Hepatocyte (in vitro differentiated cells): ENCODE data around the gene TYW3. TPM values are rescaled to one million over a fixed set of nuclear protein-coding genes. Genes with fewer than 3 reads are reported as not detected.
"Not testable (repeated sequence)": the region's sequence is repeated elsewhere in the genome, so short reads cannot be mapped to it uniquely, and the experiment has no call there.

ENCODE experiments used
- DNase-seq: peaks from one replicate; pipeline ENCODE4 v3.0.0-alpha.2; 2016; ENCODE audit warnings: low spot score
- H2AFZ ChIP-seq: fragments of 200-600 bp; sonication (generic); 2 replicates; pipeline ENCODE4 v1.6.0; 2016; ENCODE audit warnings: antibody characterized with exemption, mild to moderate bottlenecking
- H3K27ac ChIP-seq: fragments of 200-600 bp; sonication (generic); 2 replicates; pipeline ENCODE4 v1.5.1; 2016; ENCODE audit warnings: mild to moderate bottlenecking
- H3K27me3 ChIP-seq: fragments of 200-600 bp; sonication (generic); 2 replicates; pipeline ENCODE4 v1.6.1; 2016
- H3K36me3 ChIP-seq: fragments of 200-600 bp; sonication (generic); replicated peaks from 2 replicates; pipeline ENCODE4 v1.5.1; 2016; ENCODE audit warnings: low read depth; ENCODE audit not compliant: insufficient read depth
- H3K4me1 ChIP-seq: fragments of 200-600 bp; sonication (generic); 2 replicates; pipeline ENCODE4 v1.5.1; 2016; ENCODE audit warnings: mild to moderate bottlenecking, moderate library complexity; ENCODE audit not compliant: insufficient read depth
- H3K4me2 ChIP-seq: fragments of 200-600 bp; sonication (generic); 2 replicates; pipeline ENCODE4 v1.6.0; 2016
- H3K4me3 ChIP-seq: fragments of 200-600 bp; sonication (generic); 2 replicates; pipeline ENCODE4 v1.5.1; 2016; ENCODE audit warnings: mild to moderate bottlenecking
- H3K79me2 ChIP-seq: fragments of 200-600 bp; sonication (generic); 2 replicates; pipeline ENCODE4 v1.6.0; 2017; ENCODE audit warnings: mild to moderate bottlenecking
- H3K9me2 ChIP-seq: fragments of 200-600 bp; sonication (generic); replicated peaks from 2 replicates; pipeline ENCODE4 v1.6.0; 2017; ENCODE audit warnings: mild to moderate bottlenecking; ENCODE audit not compliant: insufficient read depth
- H3K9me3 ChIP-seq: fragments of 200-600 bp; sonication (generic); 2 replicates; pipeline ENCODE4 v1.5.1; 2016; ENCODE audit warnings: low read depth, mild to moderate bottlenecking
- H4K20me1 ChIP-seq: fragments of 200-600 bp; sonication (generic); 2 replicates; pipeline ENCODE4 v1.6.0; 2016; ENCODE audit warnings: mild to moderate bottlenecking; ENCODE audit not compliant: insufficient read depth, poor library complexity, severe bottlenecking
- CTCF ChIP-seq: fragments of 200-600 bp; sonication (generic); IDR thresholded peaks from 2 replicates; pipeline ENCODE4 v1.5.1; 2016; ENCODE audit warnings: antibody characterized with exemption, mild to moderate bottlenecking; ENCODE audit not compliant: poor library complexity
- EZH2 ChIP-seq: fragments of 200-600 bp; sonication (generic); IDR thresholded peaks from 2 replicates; pipeline ENCODE4 v1.6.1; 2016; ENCODE audit warnings: antibody characterized with exemption, mild to moderate bottlenecking, borderline replicate concordance
- EZH2phosphoT487 ChIP-seq: fragments of 200-600 bp; sonication (generic); IDR thresholded peaks from one replicate; pipeline ENCODE4 v1.6.1; 2018; ENCODE audit warnings: antibody characterized with exemption, mild to moderate bottlenecking, low read depth, moderate library complexity; ENCODE audit not compliant: unreplicated experiment, severe bottlenecking
- WGBS: methylation state at CpG from one replicate; pipeline ENCODE4 v1.1.6; 2016; ENCODE audit warnings: low lambda C conversion rate; ENCODE audit errors: missing lambda C conversion rate; 5-methylcytosine and 5-hydroxymethylcytosine counted together
- polyA plus RNA-seq: library from polyadenylated mRNA; unstranded; fragments of >200 nt; fragmentation: Nextera tagmentation; extraction: Ambion mirVana; gene quantifications from 2 replicates; pipeline ENCODE4 v1.2.1, GENCODE V29; 2016
- total RNA-seq: library from RNA; depleted of rRNA; stranded (reverse); fragments of >200 nt; gene quantifications from 2 replicates; pipeline ENCODE4 v1.2.3, GENCODE V29; 2014

Gene TYW3
- total and polyA plus RNA-seq, 2 experiments from 2014 or later: 0.33 to 0.42 TPM

GRCh38 chr1:74748960-74749359 lies 16.0 kb downstream of the TYW3 start:
- TF ChIP-seq CTCF (no peak), EZH2phosphoT487 (no peak), EZH2 (no peak)
- H3K27me3 ChIP-seq: no peaks in the 10 kb centered on the region
- H3K27ac ChIP-seq: peak overlapping the region; percentile 80
- no peak overlapping the region for H2AFZ ChIP-seq
- H3K4me1 ChIP-seq: no peaks in the 10 kb centered on the region
- H4K20me1 ChIP-seq: no peaks in the 10 kb centered on the region
- peak; percentile 74 for DNase-seq
- 81% methylated on average over 1 of the region's 1 CpG for WGBS
- H3K4me3 ChIP-seq: no peak overlapping the region
- H3K4me2 ChIP-seq: no peak overlapping the region
- no peaks in the 10 kb centered on the region for H3K9me3 ChIP-seq
- no peaks in the 10 kb centered on the region for H3K36me3 ChIP-seq
- no peaks in the 10 kb centered on the region for H3K9me2 ChIP-seq
- H3K79me2 ChIP-seq: no peaks in the 10 kb centered on the region

GRCh38 chr1:74753104-74753503 lies 20.2 kb downstream of the TYW3 start:
- no peak overlapping the region for H2AFZ ChIP-seq
- 81% methylated on average over 2 of the region's 2 CpGs for WGBS

GRCh38 chr1:74755475-74755874 lies 22.5 kb downstream of the TYW3 start:
- Histone ChIP-seq H3K9me2 (no peaks in the 10 kb centered on the region), H3K79me2 (no peaks in the 10 kb centered on the region), H3K27me3 (no peaks in the 10 kb centered on the region), H3K4me1 (no peaks in the 10 kb centered on the region), H2AFZ (no peak overlapping the region), H3K27ac (no peak overlapping the region), H4K20me1 (no peaks in the 10 kb centered on the region), H3K4me3 (no peak overlapping the region), H3K36me3 (no peaks in the 10 kb centered on the region), H3K4me2 (no peak overlapping the region), H3K9me3 (no peaks in the 10 kb centered on the region)
- DNase-seq: no peak
- TF ChIP-seq EZH2 (no peak), CTCF (no peak), EZH2phosphoT487 (no peak)

More at GRCh38 chr1:74753104-74753503, 20.2 kb downstream of the TYW3 start:
- Histone ChIP-seq H3K27me3 (no peaks in the 10 kb centered on the region), H3K79me2 (no peaks in the 10 kb centered on the region), H3K27ac (no peak overlapping the region), H3K4me3 (no peak overlapping the region), H3K4me2 (no peak overlapping the region), H3K9me2 (no peaks in the 10 kb centered on the region), H3K4me1 (no peaks in the 10 kb centered on the region), H4K20me1 (no peaks in the 10 kb centered on the region), H3K9me3 (no peaks in the 10 kb centered on the region), H3K36me3 (no peaks in the 10 kb centered on the region)
- TF ChIP-seq CTCF: no peak
- no peak for TF ChIP-seq EZH2
- TF ChIP-seq EZH2phosphoT487: no peak
- no peak for DNase-seq

GRCh38 chr1:74756650-74757049 lies 23.7 kb downstream of the TYW3 start:
- H3K4me2 ChIP-seq, H3K4me3 ChIP-seq, H3K79me2 ChIP-seq, H4K20me1 ChIP-seq, H3K27ac ChIP-seq, H3K36me3 ChIP-seq, DNase-seq, H3K4me1 ChIP-seq, H3K27me3 ChIP-seq, H2AFZ ChIP-seq, H3K9me2 ChIP-seq, H3K9me3 ChIP-seq: not testable (repeated sequence)
- 95% methylated on average over 2 of the region's 2 CpGs for WGBS
